ENCODE data around the gene PPDPF.

The PPDPF gene

DNA sequence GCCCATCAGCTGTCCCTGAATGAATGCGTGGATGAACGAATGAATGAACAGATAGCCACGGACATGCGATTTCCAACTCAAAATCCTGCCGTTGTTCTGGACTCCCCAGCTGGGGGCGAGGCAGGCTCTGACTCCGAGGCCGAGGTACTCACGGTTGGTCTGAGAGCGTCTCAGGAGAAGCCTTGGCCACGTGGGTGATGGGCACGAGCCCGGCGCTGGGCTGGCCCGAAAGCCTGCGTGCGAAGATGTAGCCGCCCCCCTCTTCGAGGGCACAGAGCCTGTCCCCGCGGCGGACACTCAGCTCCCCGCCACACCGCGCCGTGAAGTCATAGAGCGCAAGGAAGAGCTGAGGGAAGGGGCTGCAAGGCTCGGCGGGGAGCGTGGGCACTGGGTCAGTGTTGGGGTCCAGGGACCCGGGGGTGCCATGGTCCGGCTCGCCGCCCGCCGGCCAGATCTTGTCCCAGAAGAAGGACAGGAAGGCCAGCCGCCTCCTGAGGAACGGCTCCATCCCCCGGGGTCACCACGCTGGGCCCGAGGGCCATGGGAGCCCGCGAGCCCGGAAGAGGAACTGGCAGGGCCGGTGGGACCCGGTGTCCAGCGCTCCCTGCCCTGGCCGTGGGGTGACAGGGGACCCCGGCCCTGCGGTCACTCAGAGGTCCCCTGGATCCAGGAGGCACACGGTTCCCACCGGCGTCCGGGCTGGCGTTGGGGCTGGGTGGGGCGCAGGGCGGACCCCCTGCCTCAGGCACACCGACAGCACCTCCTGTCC, 26.6 kb downstream of the PPDPF start:
- Histone ChIP-seq H3F3A (ENCODE audit: control insufficient read depth, insufficient read depth) (no peaks in the 10 kb centered on the region), H3K36me3 (ENCODE audit: control insufficient read depth, low read length) (no peaks in the 10 kb centered on the region), H3K9me3 (ENCODE audit: control insufficient read depth, insufficient read depth, low read length) (no peaks in the 10 kb centered on the region), H4K20me1 (ENCODE audit: control insufficient read depth, insufficient read depth, low read depth, low read length) (peaks cover 4% of the 10 kb centered on the region; the same call in 1 of the 2 replicates), H3K27me3 (ENCODE audit: control insufficient read depth, low read length) (peaks cover 60% of the 10 kb centered on the region), H3K4me3 (ENCODE audit: low read length) (no peak overlapping the region), H3K9me2 (replicated peaks; ENCODE audit: control insufficient read depth, low read length) (no peaks in the 10 kb centered on the region), H3K27ac (ENCODE audit: low read depth, low read length) (no peak overlapping the region), H3K4me2 (ENCODE audit: low read length) (no peak overlapping the region), H3K4me1 (ENCODE audit: control insufficient read depth, low read length) (peaks cover 14% of the 10 kb centered on the region), H3K79me2 (ENCODE audit: control insufficient read depth, low read length) (no peaks in the 10 kb centered on the region)
- TF ChIP-seq, protein P1, sequence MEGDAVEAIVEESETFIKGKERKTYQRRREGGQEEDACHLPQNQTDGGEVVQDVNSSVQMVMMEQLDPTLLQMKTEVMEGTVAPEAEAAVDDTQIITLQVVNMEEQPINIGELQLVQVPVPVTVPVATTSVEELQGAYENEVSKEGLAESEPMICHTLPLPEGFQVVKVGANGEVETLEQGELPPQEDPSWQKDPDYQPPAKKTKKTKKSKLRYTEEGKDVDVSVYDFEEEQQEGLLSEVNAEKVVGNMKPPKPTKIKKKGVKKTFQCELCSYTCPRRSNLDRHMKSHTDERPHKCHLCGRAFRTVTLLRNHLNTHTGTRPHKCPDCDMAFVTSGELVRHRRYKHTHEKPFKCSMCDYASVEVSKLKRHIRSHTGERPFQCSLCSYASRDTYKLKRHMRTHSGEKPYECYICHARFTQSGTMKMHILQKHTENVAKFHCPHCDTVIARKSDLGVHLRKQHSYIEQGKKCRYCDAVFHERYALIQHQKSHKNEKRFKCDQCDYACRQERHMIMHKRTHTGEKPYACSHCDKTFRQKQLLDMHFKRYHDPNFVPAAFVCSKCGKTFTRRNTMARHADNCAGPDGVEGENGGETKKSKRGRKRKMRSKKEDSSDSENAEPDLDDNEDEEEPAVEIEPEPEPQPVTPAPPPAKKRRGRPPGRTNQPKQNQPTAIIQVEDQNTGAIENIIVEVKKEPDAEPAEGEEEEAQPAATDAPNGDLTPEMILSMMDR (IDR thresholded peaks at IDR 0.05; ENCODE audit: low read depth, low read length, poor library complexity, severe bottlenecking) = no peak
- no peak for TF ChIP-seq EZH2phosphoT487 (IDR thresholded peaks at IDR 0.05; ENCODE audit: borderline replicate concordance, low read length)

DNA sequence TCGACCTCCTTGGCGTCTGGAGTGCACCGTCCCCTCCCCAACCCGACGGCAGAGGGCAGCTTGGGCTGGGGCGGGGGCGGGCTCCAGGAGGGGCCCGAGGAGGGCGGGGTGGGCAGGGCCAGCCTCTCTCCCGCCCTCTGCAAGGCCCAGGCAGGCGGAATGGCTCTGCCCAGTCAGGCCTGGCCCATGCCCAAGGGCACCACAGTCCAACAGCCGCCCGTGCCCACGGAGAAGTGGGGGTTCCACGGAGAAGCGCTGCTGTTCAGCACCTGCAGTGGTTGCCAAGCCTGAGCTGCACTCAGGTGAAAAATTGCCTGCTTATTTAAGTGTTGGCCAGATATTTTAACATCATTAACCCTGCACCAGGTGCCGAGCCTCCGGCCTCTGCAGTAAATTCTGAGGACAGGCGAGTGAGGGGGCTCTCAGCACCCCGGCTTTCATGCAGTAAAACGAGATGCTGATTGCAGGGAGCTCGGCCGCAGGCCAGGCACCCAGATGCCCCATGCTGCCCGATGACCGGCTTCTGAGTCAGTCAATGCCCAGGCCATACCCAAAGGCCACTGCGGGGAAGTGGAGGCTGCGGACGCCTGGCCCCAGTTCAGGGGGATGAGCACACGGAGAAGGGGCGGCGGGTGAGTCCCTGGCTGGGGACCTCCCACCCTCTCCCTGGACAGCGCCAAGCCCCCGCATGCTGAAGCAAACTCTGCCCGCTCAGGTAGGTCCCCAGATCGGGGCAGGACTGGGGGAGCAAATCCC, 27.3 kb downstream of the PPDPF start, which contains the start of gene SRMS:
SRMS (minus strand) TSS at position 25 of the 756 bp plus-strand sequence. CDS start 286 bp downstream, outside the sequence.
- Histone ChIP-seq H3K9me2 (replicated peaks; ENCODE audit: control insufficient read depth, low read length) (no peaks in the 10 kb centered on the region), H3K79me2 (ENCODE audit: control insufficient read depth, low read length) (no peaks in the 10 kb centered on the region), H3K4me2 (ENCODE audit: low read length) (no peak within 1 kb of the TSS), H3K9me3 (ENCODE audit: control insufficient read depth, insufficient read depth, low read length) (no peaks in the 10 kb centered on the region), H4K20me1 (ENCODE audit: control insufficient read depth, insufficient read depth, low read depth, low read length) (peaks cover 4% of the 10 kb centered on the region; the same call in 1 of the 2 replicates), H3K27me3 (ENCODE audit: control insufficient read depth, low read length) (peaks cover 61% of the 10 kb centered on the region), H3K36me3 (ENCODE audit: control insufficient read depth, low read length) (no peaks in the 10 kb centered on the region), H3K4me3 (ENCODE audit: low read length) (no peak within 1 kb of the TSS), H3K27ac (ENCODE audit: low read depth, low read length) (no peak within 1 kb of the TSS), H3K4me1 (ENCODE audit: control insufficient read depth, low read length) (peaks cover 22% of the 10 kb centered on the region), H3F3A (ENCODE audit: control insufficient read depth, insufficient read depth) (peaks cover 5% of the 10 kb centered on the region)
- no peak for TF ChIP-seq EZH2phosphoT487 (IDR thresholded peaks at IDR 0.05; ENCODE audit: borderline replicate concordance, low read length)
- TF ChIP-seq, protein P1 (IDR thresholded peaks at IDR 0.05; ENCODE audit: low read depth, low read length, poor library complexity, severe bottlenecking) = no peak

DNA sequence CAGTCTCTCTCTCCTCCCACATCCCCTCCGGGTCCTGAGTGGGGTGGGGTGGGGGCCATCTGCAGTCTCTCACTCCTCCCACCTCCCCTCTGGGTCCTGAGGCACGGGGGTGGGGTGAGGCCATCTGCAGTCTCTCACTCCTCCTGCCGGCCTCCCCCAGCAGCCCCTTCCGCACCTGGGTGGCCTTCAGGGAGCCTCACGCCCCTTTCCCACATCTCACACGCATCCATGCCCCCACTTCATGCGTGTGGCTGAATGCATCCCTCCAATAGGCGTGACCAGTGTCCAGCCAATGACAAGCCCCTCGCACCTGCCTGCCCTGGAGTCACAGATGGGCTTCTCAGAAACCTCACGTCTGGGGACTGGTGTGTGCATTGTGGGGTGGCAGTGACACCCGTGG, 28.0 kb downstream of the PPDPF start:
- Histone ChIP-seq H3K4me3 (ENCODE audit: low read length) (no peak overlapping the region), H3K9me3 (ENCODE audit: control insufficient read depth, insufficient read depth, low read length) (no peaks in the 10 kb centered on the region), H3K79me2 (ENCODE audit: control insufficient read depth, low read length) (no peaks in the 10 kb centered on the region), H3K36me3 (ENCODE audit: control insufficient read depth, low read length) (no peaks in the 10 kb centered on the region), H3K27me3 (ENCODE audit: control insufficient read depth, low read length) (peaks cover 61% of the 10 kb centered on the region), H3K9me2 (replicated peaks; ENCODE audit: control insufficient read depth, low read length) (no peaks in the 10 kb centered on the region), H4K20me1 (ENCODE audit: control insufficient read depth, insufficient read depth, low read depth, low read length) (peaks cover 4% of the 10 kb centered on the region; the same call in 1 of the 2 replicates), H3F3A (ENCODE audit: control insufficient read depth, insufficient read depth) (peaks cover 7% of the 10 kb centered on the region), H3K27ac (ENCODE audit: low read depth, low read length) (no peak overlapping the region), H3K4me1 (ENCODE audit: control insufficient read depth, low read length) (peaks cover 28% of the 10 kb centered on the region), H3K4me2 (ENCODE audit: low read length) (no peak overlapping the region)
- TF ChIP-seq EZH2phosphoT487 (IDR thresholded peaks at IDR 0.05; ENCODE audit: borderline replicate concordance, low read length) = no peak
- TF ChIP-seq, protein P1 (IDR thresholded peaks at IDR 0.05; ENCODE audit: low read depth, low read length, poor library complexity, severe bottlenecking) = no peak

Data from DOHH2 (cell line).